ENCODE results near the gene TLDC2.
"Not testable (repeated sequence)": the region's sequence is repeated elsewhere in the genome, so short reads cannot be mapped to it uniquely, and the experiment has no call there.

The TLDC2 gene

DNA sequence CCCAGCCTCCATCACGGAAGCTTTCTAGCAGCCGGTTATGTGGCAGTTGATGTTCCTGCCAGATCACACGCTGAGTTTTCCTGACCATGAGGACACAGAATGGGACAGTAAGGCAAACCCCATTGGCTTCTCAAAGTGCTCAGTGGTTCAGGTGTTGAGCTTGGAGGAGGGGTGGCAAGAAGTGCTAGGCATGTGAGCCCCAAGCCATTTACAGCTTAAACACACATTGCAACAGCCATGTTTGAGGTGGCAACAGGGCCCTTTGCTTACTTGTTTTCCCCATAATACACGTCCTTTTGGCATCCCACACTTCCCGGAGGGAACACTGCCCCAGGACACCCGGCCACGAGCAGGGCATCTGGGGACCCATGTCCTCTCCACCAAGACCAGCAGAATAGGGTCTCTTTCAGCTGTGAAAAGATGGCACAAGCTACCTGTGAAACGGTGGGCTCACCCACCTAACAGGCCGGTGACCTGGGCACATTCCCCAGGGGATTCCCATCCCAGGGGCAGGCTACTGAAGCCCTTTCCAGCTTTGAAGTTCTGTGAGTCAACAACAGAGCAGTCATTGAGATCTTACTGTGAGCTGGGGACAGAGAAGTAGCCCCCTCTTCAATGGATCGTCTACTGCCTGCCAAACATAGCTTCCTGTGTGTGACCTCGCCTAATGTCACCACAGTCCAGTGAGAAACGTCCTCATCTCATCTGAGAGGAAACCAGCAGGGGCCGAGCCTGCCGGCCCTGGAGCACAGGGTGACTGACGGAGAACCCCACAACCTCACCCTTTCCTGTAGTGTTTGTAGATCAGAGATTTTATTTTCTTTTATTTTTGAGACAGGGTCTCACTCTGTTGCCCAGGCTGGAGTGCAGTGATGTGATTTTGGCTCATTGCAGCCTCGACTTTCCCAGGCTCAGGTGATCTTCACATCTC, 4.0 kb upstream of the TLDC2 start:
- no peak for DNase-seq (ENCODE audit: low read depth)

DNA sequence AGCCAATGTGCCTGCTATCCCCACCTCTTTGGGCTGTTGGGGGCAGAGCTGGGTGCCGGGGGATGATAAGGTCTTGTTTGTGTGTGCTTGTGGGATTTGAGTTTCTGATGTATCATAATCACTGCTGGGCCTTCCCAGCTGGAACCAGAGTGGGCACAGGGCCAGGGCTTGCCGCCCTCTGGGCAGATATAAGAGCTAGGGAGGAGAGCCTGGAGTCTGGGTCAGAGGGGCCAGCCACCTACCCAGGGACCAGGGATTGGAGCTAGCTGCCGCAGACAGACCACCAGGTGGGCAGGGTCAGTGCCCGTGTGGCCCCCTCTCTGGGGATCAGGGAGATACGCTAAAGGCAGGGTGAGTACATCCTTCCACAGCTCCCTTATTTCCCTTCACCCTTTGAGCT, 3.1 kb upstream of the TLDC2 start:
- DNase-seq (ENCODE audit: low read depth), result no peak

DNA sequence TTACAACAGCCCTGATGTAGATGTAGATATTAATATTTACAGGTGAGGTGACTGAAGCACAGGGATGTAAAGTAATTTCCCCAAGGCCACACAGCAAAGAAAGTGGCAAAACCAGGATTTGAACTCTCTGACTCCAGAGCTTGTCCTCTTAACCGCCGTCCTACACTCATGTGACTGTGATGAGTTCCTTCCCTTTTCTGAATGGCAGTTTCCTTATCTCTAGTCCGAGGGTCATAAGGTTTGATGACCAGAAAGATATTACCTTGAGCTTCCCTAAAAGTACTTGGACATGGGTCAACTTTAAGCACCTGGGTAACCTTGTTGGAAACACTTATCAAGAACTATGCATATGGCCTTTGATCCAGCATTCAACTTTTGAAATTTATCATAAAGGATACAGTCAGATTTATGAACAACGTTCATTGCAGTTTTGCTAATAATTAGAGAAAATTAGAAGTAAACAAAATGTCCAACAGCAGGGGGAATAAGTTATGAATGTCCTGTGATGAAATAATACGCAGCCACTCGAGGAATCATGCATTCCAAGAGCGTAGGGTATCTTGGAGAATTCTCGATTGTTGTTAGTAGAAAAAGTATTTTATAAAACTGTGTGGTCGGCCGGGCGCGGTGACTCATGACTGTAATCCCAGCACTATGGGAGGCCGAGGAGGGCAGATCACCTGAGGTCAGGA, 2.3 kb upstream of the TLDC2 start:
- DNase-seq (ENCODE audit: low read depth), result no peak

DNA sequence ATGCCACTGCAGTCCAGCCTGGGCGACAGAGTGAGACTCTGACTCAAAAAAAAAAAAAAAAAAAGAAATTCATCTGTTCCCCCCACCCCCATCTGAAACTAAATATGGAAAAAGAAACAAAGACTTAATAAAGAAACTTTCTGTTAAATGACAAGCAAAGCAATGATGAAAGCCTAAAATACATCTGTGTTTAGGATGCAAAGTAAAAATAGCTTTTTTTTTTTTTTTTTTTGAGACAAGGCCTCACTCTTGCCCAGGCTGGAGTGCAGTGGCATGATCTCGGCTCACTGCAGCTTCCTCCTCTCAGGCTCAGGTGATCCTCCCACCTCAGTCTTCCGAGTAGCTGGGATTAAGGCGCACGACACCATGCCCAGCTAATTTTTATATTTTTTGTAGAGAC, 845 bp upstream of the TLDC2 start:
- not testable (repeated sequence) for DNase-seq (ENCODE audit: low read depth)

DNA sequence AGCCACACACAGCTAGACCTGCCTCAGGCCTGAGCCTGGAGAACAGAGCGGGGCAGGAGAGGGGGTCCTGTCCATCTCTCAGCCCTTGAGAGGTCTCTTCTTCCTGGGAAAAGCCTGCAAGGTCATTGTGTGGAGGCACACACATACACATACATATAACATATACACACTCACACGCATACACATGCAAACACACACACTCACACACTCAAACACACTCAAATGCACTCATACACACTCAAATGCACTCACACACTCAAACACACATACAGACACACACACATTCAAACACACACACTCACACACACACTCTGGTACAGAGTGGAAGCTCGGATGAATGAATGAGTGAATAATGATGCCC, 515 bp downstream of the TLDC2 start:
- DNase-seq (ENCODE audit: low read depth), result no peak

DNA sequence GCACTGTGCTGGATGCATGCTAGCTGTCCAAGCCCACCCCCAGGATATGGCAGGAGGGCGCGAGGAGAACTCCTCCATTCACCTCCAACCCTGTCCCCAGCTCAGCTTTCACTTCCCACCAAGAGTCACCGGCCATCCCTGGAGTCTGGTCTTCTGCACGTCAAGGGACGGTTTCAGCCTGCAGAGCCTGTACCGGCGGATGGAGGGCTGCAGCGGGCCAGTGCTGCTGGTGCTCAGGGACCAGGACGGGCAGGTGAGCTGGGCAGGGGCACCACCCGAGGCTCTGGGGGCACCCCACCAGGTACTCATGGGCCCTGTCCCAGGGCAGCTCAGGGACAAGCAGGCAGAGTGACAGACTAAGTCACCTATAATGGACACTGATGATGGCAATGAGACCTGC, 3.0 kb downstream of the TLDC2 start:
- no peak for DNase-seq (ENCODE audit: low read depth)

DNA sequence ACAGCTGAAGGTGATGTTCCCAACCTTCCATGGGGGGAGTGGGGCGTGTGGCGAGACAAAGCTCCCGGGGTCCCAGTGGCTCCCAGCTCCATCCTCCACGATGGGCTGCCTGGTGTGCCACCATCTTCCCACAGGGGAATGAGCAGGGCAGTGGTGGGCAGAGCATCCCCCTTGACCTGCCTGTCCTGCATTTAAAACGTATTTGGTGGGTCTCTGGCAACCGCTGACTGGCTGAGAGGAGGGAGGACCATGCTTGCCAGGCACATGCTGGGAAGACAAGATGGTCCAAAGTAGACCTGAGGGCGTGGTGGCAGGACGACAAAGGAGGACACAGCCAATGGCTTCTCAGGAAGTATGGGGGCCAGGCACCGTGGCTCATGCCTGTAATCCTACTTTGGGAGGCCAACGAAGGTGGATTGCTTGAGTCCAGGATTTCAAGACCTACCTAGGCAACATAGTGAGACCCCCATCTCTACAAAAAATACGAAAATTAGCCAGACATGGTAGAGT, 4.9 kb downstream of the TLDC2 start:
- no peak for DNase-seq (ENCODE audit: low read depth)

DNA sequence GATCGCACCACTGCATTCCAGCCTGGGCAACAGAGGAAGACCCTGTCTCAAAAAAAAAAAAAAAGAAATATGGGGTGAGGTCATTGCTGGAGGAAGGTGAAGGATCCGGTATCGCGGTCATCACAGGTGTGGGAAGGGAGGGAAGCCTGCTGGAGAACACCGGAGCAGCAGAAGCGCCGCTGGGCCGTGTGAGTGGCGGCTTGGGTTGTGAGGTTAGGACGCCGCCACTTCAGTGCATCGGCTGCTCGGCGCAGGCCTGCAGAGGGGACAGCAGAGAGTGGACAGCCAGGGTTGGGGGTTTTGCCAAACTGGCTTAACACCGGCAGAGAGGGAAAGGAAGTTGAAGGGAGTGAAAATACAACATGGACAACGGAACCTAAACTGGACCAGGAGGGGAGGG, 5.4 kb downstream of the TLDC2 start:
- DNase-seq (ENCODE audit: low read depth), result no peak

DNA sequence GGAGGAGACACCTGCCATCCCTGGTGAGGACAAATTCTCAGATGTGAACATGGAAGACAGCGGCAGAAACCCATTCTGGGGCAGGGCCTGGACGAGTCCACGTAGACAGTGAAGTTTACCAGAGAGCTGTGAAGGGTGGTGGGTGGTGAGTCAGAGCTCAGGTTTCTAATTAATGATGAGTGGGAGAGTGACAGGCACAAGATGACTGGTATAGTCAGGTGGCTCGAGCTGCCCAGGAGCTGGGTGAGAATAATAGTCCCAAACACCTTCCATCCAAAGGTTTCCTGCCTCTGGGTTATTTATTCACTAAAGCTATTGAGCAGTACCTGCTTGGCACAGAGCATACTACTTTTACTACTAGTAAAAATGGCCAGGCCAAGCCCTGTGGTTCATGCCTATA, 6.0 kb downstream of the TLDC2 start:
- DNase-seq (ENCODE audit: low read depth), result no peak

DNA sequence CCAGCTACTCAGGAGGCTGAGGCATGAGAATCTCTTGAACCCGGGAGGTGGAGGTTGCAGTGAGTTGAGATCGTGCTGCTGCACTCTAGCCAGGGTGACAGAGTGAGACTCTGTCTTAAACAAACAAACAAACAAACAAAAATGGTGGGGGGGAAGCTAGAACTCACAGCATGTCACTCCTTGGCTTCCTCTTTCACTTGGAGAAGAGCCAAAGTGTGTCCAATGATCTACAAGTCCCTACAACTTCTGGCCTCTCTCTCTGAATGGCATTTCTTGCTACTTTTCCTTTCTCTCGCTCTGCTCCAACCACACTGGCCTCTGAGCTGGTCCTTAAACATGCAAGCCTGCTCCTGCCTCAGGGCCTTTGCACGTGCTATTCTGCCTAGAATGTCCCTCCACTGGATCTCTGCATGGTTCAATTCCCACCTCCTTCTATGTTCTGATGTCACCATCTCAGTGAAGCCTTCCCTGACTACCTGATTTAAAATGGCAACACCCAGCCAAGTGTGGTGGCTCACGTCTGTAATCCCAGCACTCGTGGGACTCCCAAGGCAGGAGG, 8.1 kb downstream of the TLDC2 start:
- DNase-seq (ENCODE audit: low read depth), result no peak

DNA sequence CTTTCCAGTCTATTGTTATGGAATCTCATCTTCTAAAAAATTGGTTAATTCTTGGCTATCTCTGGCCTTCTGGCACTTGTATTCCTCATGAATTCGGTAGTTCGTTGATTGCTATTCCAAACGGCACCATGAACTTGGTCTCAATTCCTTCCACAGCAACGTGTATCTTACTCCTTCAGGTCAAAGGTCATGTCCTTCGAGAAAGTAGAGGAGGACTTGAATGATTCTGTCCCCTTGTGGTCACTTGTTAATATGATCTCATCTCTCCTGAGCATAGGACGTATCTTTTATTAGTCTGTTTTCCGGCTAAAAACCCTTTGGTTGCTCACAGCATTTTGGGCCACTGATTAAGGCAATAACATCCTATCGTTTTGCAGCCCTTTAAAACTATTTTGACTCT, 9.4 kb downstream of the TLDC2 start:
- DNase-seq (ENCODE audit: low read depth), result no peak

DNA sequence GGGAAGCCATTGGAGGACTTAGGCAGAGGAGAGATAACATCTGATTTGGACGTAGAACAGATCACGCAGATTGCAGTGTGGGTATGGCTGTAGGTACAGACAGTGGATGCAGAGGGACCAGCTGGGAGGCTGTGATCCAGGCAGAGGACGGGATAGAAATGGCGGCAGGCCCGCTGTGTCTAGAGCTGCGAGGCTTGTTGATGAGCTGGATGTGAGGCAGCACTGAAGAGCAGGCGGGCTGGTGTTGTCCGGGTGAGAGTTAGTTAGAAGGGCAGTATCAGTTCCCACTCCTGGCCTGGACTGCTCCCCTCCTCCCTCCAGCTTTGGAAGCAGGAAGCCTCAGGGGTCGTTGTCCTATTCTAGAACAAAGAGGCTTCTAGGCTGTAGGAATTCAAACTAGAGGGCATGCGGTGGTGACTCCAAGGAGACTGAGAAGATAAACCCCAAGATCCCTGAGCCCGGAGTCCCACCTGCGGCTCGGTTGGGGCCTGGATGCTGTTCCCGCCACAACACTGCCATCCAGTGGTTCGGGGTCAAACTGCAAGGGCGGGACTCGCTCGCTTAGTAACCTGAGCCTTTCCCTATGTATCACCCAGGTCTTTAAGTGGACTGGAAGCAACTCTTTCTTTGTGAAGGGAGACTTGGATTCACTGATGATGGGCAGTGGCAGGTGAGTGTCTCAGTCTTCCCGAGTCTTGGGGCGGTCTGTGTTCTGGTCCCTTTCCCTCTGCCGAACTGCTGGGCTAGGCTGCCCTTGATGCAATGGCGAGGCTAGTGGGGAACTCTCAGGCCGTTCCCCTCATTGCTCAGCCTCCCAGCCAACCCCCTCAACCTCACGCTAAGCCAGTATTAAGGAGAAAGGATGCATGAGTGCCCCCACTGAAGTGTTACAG, 11.2 kb downstream of the TLDC2 start:
- peak; percentile 72 for DNase-seq (ENCODE audit: low read depth)

DNA sequence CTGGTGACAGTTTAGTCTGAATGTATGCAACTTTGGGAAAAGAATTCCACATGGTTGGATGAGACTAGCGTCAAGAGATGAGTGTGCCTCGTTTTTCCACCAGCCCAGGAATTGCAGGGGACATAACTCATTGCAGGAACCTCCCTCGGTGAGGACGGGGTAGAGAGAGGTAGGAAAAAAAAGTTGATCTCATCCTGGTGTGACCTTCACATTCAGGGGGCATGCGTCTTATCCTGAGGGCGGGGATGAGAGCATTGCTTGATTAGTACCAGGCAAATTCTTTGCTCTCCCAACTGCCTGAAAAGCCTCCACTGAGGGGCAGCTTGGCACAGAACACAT, 11.8 kb downstream of the TLDC2 start:
- no peak for DNase-seq (ENCODE audit: low read depth)

DNA sequence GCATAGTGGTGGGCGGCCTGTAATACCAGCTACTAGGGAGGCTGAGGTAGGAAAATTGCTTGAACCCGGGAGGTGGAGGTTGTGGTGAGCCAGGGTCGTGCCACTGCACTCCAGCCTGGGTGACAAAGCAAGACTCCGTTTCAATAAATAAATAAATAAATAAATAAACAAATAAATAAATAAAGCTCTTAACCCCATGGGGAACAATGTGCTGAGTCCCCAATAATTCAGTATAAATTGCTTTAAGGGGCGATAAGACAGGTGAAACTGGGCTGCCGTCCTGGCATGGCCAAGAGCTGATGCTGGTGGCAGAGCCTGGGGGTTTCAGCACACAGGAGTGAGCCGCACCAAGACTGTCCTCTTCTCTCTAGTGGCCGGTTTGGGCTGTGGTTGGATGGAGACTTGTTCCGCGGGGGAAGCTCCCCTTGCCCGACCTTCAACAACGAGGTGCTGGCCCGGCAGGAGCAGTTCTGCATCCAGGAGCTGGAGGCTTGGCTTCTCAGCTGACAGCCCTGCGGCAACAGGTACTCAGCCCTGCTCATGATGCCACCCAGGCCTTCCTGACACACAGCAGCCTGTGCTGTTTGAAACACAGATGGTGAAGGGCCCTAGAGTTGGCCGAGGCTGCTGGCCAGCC, 13.1 kb downstream of the TLDC2 start:
- DNase-seq (ENCODE audit: low read depth), result no peak

DNA sequence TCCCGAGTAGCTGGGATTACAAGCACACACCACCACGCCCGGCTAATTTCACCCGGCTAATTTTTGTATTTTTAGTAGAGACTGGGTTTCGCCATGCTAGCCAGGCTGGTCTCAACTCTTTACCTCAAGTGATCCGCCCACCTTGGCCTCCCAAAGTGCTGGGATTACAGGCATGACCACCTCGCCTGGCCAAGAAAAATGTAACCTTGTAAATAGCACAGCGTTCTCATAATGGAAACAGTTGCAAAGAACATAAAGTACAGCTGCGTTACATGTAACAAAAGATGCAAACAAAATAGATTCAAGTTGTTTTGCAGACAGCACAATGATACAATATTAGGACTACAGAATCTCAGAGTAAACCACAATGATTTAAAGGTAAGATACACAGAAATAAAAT, 14.6 kb downstream of the TLDC2 start:
- no peak for DNase-seq (ENCODE audit: low read depth)

DNA sequence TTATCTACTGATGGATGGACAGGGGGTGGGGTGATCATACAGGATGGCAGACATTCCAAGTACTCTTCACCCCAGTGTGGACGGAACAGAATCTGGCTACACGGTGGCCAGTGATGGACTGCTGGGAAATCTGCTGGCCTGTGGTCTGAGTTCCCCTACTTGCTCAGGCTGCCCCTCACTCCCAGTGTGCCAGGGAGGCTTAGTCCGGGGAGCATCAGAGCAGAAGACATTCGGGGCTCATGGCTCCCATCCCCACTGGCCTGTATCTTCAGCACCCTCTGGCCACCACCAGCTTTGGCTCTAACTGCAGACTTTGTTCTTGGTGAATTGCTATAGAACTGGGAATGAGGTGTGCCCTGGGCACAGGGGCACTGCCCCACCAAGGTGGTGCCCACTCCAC, 15.3 kb downstream of the TLDC2 start:
- no peak for DNase-seq (ENCODE audit: low read depth)

DNA sequence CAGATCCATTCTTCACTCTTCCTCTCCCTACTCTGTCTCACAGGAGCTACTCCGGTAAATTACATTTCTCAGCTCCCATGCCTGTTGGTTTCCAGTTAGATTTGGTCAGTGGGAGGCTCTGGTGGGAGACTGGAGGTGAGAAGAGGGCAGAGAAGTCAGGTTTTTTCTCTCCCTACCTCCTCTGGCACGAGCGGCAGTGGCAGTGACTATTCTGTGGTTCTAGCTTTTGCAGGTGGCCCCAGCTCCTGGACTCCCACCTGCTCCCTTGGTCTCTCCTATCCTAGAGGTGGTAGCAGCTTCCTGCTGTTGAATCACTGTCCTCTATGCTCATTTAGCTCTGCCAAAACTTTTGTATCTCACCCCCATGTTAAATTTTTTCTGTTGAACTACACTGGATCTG, 17.9 kb downstream of the TLDC2 start:
- DNase-seq (ENCODE audit: low read depth), result no peak

DNA sequence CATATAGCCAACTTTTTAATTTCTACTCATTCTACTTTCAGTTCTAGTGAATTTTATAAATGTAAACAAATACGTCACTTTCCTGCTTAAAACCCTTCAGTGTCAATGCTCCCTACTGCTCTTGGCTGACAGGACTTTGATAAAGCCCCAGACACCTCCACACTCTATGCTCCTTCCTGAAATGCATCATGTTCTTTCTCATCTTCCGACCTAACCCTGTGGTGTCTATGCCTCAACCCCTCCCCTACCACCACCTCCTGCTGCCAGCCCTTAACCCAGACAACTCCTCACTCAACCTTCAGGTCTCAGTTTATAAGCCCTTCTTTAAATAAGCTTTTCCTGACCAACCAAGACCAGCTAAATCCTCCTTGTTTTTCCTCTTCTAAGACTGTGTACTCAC, 19.1 kb downstream of the TLDC2 start:
- DNase-seq (ENCODE audit: low read depth), result no peak

DNA sequence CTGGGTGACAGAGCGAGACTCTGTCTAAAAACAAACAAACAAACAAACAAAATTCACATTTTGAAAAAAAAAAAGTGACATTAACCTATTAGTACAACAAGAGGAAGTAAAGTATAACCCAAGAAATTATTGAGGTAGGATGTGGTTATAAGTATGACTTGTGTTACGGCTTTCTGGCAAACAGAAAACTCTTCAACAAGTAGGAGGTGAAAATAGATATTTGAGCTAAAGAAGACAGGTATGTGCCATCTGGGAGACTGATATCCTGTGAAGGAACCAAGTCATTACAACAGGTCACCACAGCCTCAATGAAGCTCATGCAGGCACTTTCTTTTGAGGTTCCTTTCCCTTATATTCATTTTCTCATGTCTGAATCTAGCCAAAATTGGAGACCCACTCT, 28.8 kb downstream of the TLDC2 start:
- no peak for DNase-seq (ENCODE audit: low read depth)

DNA sequence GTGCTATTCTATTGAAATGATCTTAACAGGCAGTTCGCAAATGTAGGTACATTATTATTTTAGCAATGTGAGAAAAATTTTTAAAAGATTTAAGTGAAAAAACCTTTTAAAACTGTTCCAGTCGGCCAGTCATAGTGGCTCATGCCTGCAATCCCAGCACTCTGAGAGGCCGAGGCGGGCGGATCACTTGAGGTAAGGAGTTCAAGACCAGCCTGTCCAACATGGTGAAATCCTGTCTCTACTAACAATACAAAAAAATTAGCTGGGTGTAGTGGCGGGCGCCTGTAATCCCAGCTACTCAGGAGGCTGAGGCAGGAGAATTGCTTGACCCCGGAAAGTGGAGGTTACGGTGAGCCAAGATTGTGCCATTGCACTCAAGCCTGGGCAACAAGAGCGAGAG, 29.6 kb downstream of the TLDC2 start:
- DNase-seq (ENCODE audit: low read depth), result not testable (repeated sequence)

DNA sequence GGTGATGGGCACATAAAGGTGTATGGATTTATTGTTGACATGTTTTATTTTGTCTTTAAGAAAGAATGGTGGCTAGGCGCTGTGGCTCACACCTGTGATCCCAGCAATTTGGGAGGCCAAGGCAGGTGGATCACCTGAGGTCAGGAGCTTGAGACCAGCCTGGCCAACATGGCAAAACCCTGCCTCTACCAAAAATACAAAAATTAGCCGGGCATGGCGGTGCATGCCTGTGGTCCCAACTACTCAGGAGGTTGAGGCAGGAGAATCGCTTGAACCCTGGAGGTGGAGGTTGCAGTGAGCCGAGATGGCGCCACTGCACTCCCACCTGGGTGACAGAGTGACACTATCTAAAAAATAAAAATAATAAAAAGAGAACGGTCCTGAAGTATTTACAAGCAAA, 30.1 kb downstream of the TLDC2 start:
- not testable (repeated sequence) for DNase-seq (ENCODE audit: low read depth)

DNA sequence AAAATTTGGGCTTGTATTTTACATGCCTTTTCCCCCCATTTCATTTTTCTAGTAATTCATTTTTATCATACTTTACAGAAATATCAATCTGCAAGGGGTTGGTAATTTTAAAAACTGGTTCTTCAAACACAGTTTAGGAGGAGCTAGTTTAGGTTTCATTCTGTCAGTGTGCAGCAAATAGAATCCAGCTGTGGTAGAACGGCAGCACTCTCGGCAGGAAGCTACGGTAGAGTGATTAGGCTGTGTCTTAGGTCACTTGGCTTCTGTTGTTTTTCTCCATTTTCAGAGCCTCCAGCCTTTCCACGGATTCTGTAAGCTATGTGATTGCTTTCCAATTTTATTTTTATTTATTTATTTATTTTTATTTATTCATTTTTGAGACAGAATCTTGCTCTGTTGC, 32.7 kb downstream of the TLDC2 start:
- no peak for DNase-seq (ENCODE audit: low read depth)

Data from iris pigment epithelial cell (primary cell).